HG03354 (cell line): ENCODE results near the gene AIG1.

Source experiments
- ATAC-seq: cut with Tn5 transposase; IDR thresholded peaks from one replicate; pipeline ENCODE4 v1.9.1; 2021; ENCODE audit warnings: mild to moderate bottlenecking; ENCODE audit not compliant: unreplicated experiment, poor library complexity, severe bottlenecking

Gene AIG1

GRCh38 chr6:143375022-143375585 lies 314.4 kb downstream of the AIG1 start:
- no peak for ATAC-seq

GRCh38 chr6:143376375-143376774 lies 315.7 kb downstream of the AIG1 start:
- ATAC-seq, result no peak

- ATAC-seq, result no peak
Measured at GRCh38 chr6:143376861-143377260, 316.2 kb downstream of the AIG1 start.

- no peak for ATAC-seq
Measured at GRCh38 chr6:143385636-143386035, 324.9 kb downstream of the AIG1 start.

GRCh38 chr6:143390278-143390677 lies 329.6 kb downstream of the AIG1 start:
- no peak for ATAC-seq
